ENCODE results near the gene ECPAS.
"Not testable (repeated sequence)": the region's sequence is repeated elsewhere in the genome, so short reads cannot be mapped to it uniquely, and the experiment has no call there.

ECPAS gene

GRCh38 chr9:111412280-111412679 lies 71.9 kb downstream of the ECPAS start:
- H4K20me1 ChIP-seq: peaks cover 0 to 4% (median 0%) of the 10 kb centered on the region in 11 experiments; a peak in 1 of 22 replicates
- no peak overlapping the region for H3K9ac ChIP-seq
- peaks cover 100% of the 10 kb centered on the region in 11 experiments for H3K36me3 ChIP-seq
- H3K4me1 ChIP-seq: peaks cover 0 to 14% (median 7%) of the 10 kb centered on the region in 10 experiments; a peak in 11 of 20 replicates
- no peak overlapping the region for H3K27ac ChIP-seq
- no peak overlapping the region for H3K4me3 ChIP-seq
- no peaks in the 10 kb centered on the region for H3K27me3 ChIP-seq
- H3K9me3 ChIP-seq (replicated peaks in 1 of 11): peaks cover 0 to 10% (median 4%) of the 10 kb centered on the region in 11 experiments; a peak in 8 of 22 replicates
- no peak overlapping the region for H3K4me2 ChIP-seq
- no peak for TF ChIP-seq Cebpa-rat (IDR thresholded peaks at IDR 0.05)

GRCh38 chr9:111411266-111411665 lies 72.9 kb downstream of the ECPAS start:
- no peak overlapping the region for H3K4me3 ChIP-seq
- peaks cover 0 to 14% (median 7%) of the 10 kb centered on the region in 10 experiments; a peak in 11 of 20 replicates for H3K4me1 ChIP-seq
- H3K9me3 ChIP-seq (replicated peaks in 1 of 11): peaks cover 6 to 20% (median 13%) of the 10 kb centered on the region in 11 experiments; a peak in 21 of 22 replicates
- peaks cover 100% of the 10 kb centered on the region in 11 experiments for H3K36me3 ChIP-seq
- H3K4me2 ChIP-seq: no peak overlapping the region
- H3K27me3 ChIP-seq: no peaks in the 10 kb centered on the region
- TF ChIP-seq Cebpa-rat (IDR thresholded peaks at IDR 0.05): no peak
- no peak overlapping the region for H3K27ac ChIP-seq
- H4K20me1 ChIP-seq: peaks cover 0 to 4% (median 0%) of the 10 kb centered on the region in 11 experiments; a peak in 1 of 22 replicates
- H3K9ac ChIP-seq: no peak overlapping the region

GRCh38 chr9:111407813-111408212 lies 76.4 kb downstream of the ECPAS start:
- peaks cover 99 to 100% (median 100%) of the 10 kb centered on the region in 11 experiments for H3K36me3 ChIP-seq
- peaks cover 41 to 55% (median 43%) of the 10 kb centered on the region in 11 experiments for H3K9me3 ChIP-seq (replicated peaks in 1 of 11)
- H3K4me2 ChIP-seq: no peak overlapping the region

GRCh38 chr9:111405701-111406100 lies 78.5 kb downstream of the ECPAS start:
- no peak overlapping the region for H3K27ac ChIP-seq
- no peak overlapping the region for H3K4me3 ChIP-seq
- H3K9me3 ChIP-seq (replicated peaks in 1 of 11): peaks cover 62 to 76% (median 65%) of the 10 kb centered on the region in 11 experiments
- H3K27me3 ChIP-seq: no peaks in the 10 kb centered on the region
- no peak overlapping the region for H3K4me2 ChIP-seq
- 0 out of 22 replicates have a peak, but pooled peaks cover 0 to 4% (median 0%) of the 10 kb centered on the region in 11 experiments for H4K20me1 ChIP-seq
- H3K36me3 ChIP-seq: peaks cover 99 to 100% (median 100%) of the 10 kb centered on the region in 11 experiments
- H3K4me1 ChIP-seq: no peaks in the 10 kb centered on the region
- H3K9ac ChIP-seq: no peak overlapping the region
- no peak for TF ChIP-seq Cebpa-rat (IDR thresholded peaks at IDR 0.05)

More at GRCh38 chr9:111407813-111408212, 76.4 kb downstream of the ECPAS start:
- Histone ChIP-seq H3K9ac (no peak overlapping the region), H3K27me3 (no peaks in the 10 kb centered on the region), H3K27ac (no peak overlapping the region), H4K20me1 (0 out of 22 replicates have a peak, but pooled peaks cover 0 to 4% (median 0%) of the 10 kb centered on the region in 11 experiments), H3K4me1 (no peaks in the 10 kb centered on the region), H3K4me3 (no peak overlapping the region)
- TF ChIP-seq Cebpa-rat (IDR thresholded peaks at IDR 0.05): no peak

- peaks cover 97 to 100% (median 100%) of the 10 kb centered on the region in 11 experiments for H3K36me3 ChIP-seq
- H3K9ac ChIP-seq: not testable (repeated sequence)
Observed at GRCh38 chr9:111401486-111401885, 82.7 kb downstream of the ECPAS start.

GRCh38 chr9:111400564-111400898 lies 83.7 kb downstream of the ECPAS start:
- Histone ChIP-seq H3K9me3 (replicated peaks in 1 of 11) (peaks cover 53 to 64% (median 56%) of the 10 kb centered on the region in 11 experiments), H3K27me3 (no peaks in the 10 kb centered on the region)
- TF ChIP-seq Cebpa-rat (IDR thresholded peaks at IDR 0.05): no peak

More at GRCh38 chr9:111401486-111401885, 82.7 kb downstream of the ECPAS start:
- not testable (repeated sequence) for H3K4me1 ChIP-seq, H3K27ac ChIP-seq, H3K4me2 ChIP-seq, H3K27me3 ChIP-seq
- H4K20me1 ChIP-seq: peaks cover 0 to 22% (median 7%) of the 10 kb centered on the region in 11 experiments; a peak in 7 of 22 replicates
- H3K4me3 ChIP-seq: peak overlapping the region in 4 of 10 experiments; percentile 7 to 36 (median 13); a peak in 3 of 20 replicates
- peaks cover 62 to 73% (median 66%) of the 10 kb centered on the region in 11 experiments for H3K9me3 ChIP-seq (replicated peaks in 1 of 11)

GRCh38 chr9:111399772-111400563 lies 84.2 kb downstream of the ECPAS start:
- H3K9ac ChIP-seq: no peak overlapping the region
- no peak overlapping the region for H3K4me3 ChIP-seq
- peaks cover 47 to 58% (median 51%) of the 10 kb centered on the region in 11 experiments for H3K9me3 ChIP-seq (replicated peaks in 1 of 11)
- H3K27ac ChIP-seq: no peak overlapping the region
- no peak for TF ChIP-seq Cebpa-rat (IDR thresholded peaks at IDR 0.05)
- H3K4me2 ChIP-seq: no peak overlapping the region
- no peaks in the 10 kb centered on the region for H3K4me1 ChIP-seq
- H3K36me3 ChIP-seq: peaks cover 97 to 100% (median 100%) of the 10 kb centered on the region in 11 experiments
- H4K20me1 ChIP-seq: peaks cover 0 to 22% (median 7%) of the 10 kb centered on the region in 11 experiments; a peak in 7 of 22 replicates
- no peaks in the 10 kb centered on the region for H3K27me3 ChIP-seq

More at GRCh38 chr9:111400564-111400898, 83.7 kb downstream of the ECPAS start:
- Histone ChIP-seq H3K4me2 (no peak overlapping the region), H3K36me3 (peaks cover 97 to 100% (median 100%) of the 10 kb centered on the region in 11 experiments), H3K4me3 (no peak overlapping the region), H3K27ac (no peak overlapping the region), H3K9ac (no peak overlapping the region), H3K4me1 (no peaks in the 10 kb centered on the region), H4K20me1 (peaks cover 0 to 22% (median 7%) of the 10 kb centered on the region in 11 experiments; a peak in 7 of 22 replicates)

GRCh38 chr9:111399211-111399739 lies 84.9 kb downstream of the ECPAS start:
- peaks cover 97 to 100% (median 100%) of the 10 kb centered on the region in 11 experiments for H3K36me3 ChIP-seq
- H3K27ac ChIP-seq: no peak overlapping the region
- peaks cover 40 to 51% (median 44%) of the 10 kb centered on the region in 11 experiments for H3K9me3 ChIP-seq (replicated peaks in 1 of 11)
- H3K4me2 ChIP-seq: no peak overlapping the region
- H3K4me3 ChIP-seq: no peak overlapping the region
- H3K9ac ChIP-seq: no peak overlapping the region
- no peaks in the 10 kb centered on the region for H3K27me3 ChIP-seq
- TF ChIP-seq Cebpa-rat (IDR thresholded peaks at IDR 0.05): no peak
- H4K20me1 ChIP-seq: peaks cover 0 to 22% (median 7%) of the 10 kb centered on the region in 11 experiments; a peak in 7 of 22 replicates
- H3K4me1 ChIP-seq: no peaks in the 10 kb centered on the region

- Histone ChIP-seq H3K27ac (no peak overlapping the region), H3K27me3 (no peaks in the 10 kb centered on the region), H3K36me3 (peaks cover 97 to 100% (median 100%) of the 10 kb centered on the region in 11 experiments), H3K4me1 (no peaks in the 10 kb centered on the region), H3K9me3 (replicated peaks in 1 of 11) (no peaks in the 10 kb centered on the region), H3K9ac (no peak overlapping the region), H3K4me2 (no peak overlapping the region), H4K20me1 (peaks cover 0 to 10% (median 0%) of the 10 kb centered on the region in 11 experiments; a peak in 5 of 22 replicates), H3K4me3 (no peak overlapping the region)
- no peak for TF ChIP-seq Cebpa-rat (IDR thresholded peaks at IDR 0.05)
Observed at GRCh38 chr9:111393971-111394370, 90.2 kb downstream of the ECPAS start.

Data from BLaER1 treated with 17β-estradiol and CSF1 and Interleukin-3, amounts not matched to agents 10 nM and 100 nM (cell line).